ENCODE measurements around the gene ILF2. TPM values are rescaled to one million over a fixed set of nuclear protein-coding genes. Genes with fewer than 3 reads are reported as not detected.

ILF2 gene
- total RNA-seq, 1 donor from 2014 or later = 262 TPM

DNA sequence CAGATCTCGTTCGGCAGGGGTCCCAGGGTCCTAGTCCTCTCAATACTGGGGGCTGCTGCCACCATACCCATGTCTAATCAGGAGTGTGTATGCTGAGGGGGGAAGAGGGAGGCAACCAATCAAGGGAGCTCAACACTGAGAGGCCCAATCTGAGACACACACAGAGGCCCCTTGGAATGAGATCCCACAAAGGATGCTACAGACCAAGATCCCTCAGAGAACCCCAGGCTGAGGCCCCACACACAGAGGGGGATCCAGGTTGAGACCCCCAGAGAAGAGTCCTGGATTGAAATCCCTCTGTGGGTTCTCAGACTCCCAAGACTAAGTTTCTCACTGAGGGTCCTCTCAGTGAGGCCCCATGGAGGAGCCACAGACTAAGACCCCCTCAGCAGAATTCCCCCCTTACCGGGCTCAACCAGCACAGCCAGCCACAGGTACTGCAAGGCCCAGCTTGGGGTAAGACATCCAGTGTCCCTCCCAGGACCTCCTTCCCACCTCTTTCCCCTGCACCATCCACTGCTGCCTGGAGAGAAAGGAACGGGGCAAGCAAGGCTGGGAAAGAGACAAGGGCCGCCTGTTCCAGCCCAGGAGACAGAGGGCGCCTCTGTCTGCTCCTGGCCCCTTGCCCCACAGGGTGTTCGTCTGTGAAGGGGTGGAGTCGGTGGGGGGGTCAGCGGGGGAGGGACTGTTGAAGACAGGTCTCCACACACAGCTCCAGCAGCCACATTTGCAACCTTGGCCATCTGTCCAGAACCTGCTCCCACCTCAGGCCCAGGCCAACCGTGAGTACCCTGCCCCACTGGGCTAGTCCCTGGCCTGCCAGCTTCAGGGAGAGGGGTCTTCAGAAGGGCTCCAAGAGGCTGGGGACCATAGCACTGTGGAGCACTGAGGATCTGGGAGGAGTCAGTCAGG, 42.8 kb downstream of the ILF2 start, which contains the start of gene S100A1:
Gene S100A1, plus strand, starts transcription at position 720 of the 912 bp plus-strand sequence. CDS start 2,088 bp downstream, outside the sequence.
- Mint-ChIP-seq H3K36me3 (ENCODE audit: insufficient read depth) (peaks cover 4% of the 10 kb centered on the region), H3K27ac (peak within 1 kb of the TSS; percentile 99), H3K9me3 (ENCODE audit: low read depth) (peaks cover under 1% of the 10 kb centered on the region), H3K27me3 (no peaks in the 10 kb centered on the region), H3K4me1 (ENCODE audit: low read depth) (peaks cover 34% of the 10 kb centered on the region), H3K4me3 (ENCODE audit: low read depth) (peak within 1 kb of the TSS; percentile 92)
- DNase-seq (ENCODE audit: low spot score, unreplicated experiment) = no peak
- TF ChIP-seq, protein P1, sequence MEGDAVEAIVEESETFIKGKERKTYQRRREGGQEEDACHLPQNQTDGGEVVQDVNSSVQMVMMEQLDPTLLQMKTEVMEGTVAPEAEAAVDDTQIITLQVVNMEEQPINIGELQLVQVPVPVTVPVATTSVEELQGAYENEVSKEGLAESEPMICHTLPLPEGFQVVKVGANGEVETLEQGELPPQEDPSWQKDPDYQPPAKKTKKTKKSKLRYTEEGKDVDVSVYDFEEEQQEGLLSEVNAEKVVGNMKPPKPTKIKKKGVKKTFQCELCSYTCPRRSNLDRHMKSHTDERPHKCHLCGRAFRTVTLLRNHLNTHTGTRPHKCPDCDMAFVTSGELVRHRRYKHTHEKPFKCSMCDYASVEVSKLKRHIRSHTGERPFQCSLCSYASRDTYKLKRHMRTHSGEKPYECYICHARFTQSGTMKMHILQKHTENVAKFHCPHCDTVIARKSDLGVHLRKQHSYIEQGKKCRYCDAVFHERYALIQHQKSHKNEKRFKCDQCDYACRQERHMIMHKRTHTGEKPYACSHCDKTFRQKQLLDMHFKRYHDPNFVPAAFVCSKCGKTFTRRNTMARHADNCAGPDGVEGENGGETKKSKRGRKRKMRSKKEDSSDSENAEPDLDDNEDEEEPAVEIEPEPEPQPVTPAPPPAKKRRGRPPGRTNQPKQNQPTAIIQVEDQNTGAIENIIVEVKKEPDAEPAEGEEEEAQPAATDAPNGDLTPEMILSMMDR (IDR thresholded peaks at IDR 0.05; ENCODE audit: unreplicated experiment) = peak; percentile 3

DNA sequence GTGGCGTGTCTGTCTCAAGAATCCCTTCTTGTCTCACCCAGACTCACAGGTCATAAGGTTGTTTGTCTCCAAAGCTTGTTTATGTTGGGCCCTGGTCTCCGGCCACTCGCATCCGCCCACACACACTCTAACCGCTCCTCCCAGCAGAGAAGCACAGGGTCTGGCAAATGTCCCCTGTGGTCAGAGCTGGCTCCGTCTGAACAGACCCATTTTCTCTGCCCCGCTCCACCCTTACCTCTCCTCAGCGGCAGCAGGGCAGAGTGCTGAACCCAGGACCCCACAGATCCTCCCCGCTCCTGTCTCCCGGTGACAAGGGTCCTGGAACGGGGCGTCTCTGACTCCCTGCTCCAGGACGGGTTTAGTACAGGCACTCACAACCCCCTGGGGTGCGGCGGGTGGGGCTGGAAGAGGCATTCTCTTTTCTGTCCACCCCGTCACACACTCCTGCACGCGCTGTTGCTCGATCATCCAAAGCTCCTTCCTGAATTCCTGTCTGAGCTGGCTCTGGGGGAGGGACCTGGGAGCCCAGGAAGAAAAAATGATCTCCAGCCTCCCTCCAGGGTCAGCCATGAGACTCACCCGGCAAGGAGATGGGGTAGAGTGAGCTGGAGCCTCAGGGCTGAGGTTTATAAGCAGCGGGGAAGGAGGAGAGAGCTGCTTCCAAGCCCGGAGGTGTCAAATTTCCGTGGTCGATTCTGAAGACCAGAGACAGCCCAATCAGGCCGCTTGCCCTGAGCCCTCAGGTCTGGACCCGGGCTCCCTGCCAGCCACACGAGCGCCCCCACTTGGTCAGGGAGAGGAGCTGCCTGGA, 43.7 kb downstream of the ILF2 start, which contains the start of gene S100A13:
Gene S100A13, minus strand, starts transcription at position 602 of the 811 bp plus-strand sequence. CDS start 1,033 bp downstream, outside the sequence.
- no peaks in the 10 kb centered on the region for H3K9me3 Mint-ChIP-seq (ENCODE audit: low read depth)
- H3K36me3 Mint-ChIP-seq (ENCODE audit: insufficient read depth) = peaks cover 7% of the 10 kb centered on the region
- peaks cover 34% of the 10 kb centered on the region for H3K4me1 Mint-ChIP-seq (ENCODE audit: low read depth)
- H3K27ac Mint-ChIP-seq = peak within 1 kb of the TSS; percentile 99
- H3K4me3 Mint-ChIP-seq (ENCODE audit: low read depth) = peak within 1 kb of the TSS; percentile 92
- peak; percentile 85 for DNase-seq (ENCODE audit: low spot score, unreplicated experiment)
- no peaks in the 10 kb centered on the region for H3K27me3 Mint-ChIP-seq
- TF ChIP-seq, protein P1 (IDR thresholded peaks at IDR 0.05; ENCODE audit: unreplicated experiment) = peak; percentile 84

DNA sequence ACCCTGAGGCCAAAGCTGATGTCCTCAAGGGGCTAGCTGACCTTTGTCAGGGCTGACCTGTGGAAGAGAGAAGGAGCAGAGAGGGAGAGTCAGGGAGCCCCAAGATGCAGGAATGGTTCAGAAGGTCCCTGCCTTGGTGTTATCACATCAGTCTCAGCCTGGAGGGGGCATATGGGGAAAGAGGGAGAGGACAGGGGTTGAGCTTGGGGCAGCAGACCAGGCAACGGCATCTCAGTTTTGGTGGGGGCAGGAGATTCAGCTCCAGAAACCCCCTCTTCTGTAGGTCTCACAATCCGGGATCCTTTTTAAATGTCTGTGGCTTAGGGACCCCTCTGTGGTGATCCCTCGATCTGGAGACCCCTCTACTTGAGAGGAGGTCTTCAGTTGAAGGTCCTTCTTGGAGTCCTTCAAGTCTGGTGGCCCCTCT, 44.3 kb downstream of the ILF2 start:
- TF ChIP-seq, protein P1 (IDR thresholded peaks at IDR 0.05; ENCODE audit: unreplicated experiment) = no peak
- H3K36me3 Mint-ChIP-seq (ENCODE audit: insufficient read depth) = peaks cover 7% of the 10 kb centered on the region
- H3K4me1 Mint-ChIP-seq (ENCODE audit: low read depth) = peaks cover 32% of the 10 kb centered on the region
- peak overlapping the region; percentile 99 for H3K27ac Mint-ChIP-seq
- no peak for DNase-seq (ENCODE audit: low spot score, unreplicated experiment)
- H3K4me3 Mint-ChIP-seq (ENCODE audit: low read depth) = peak overlapping the region; percentile 92
- H3K9me3 Mint-ChIP-seq (ENCODE audit: low read depth) = no peaks in the 10 kb centered on the region
- no peaks in the 10 kb centered on the region for H3K27me3 Mint-ChIP-seq

DNA sequence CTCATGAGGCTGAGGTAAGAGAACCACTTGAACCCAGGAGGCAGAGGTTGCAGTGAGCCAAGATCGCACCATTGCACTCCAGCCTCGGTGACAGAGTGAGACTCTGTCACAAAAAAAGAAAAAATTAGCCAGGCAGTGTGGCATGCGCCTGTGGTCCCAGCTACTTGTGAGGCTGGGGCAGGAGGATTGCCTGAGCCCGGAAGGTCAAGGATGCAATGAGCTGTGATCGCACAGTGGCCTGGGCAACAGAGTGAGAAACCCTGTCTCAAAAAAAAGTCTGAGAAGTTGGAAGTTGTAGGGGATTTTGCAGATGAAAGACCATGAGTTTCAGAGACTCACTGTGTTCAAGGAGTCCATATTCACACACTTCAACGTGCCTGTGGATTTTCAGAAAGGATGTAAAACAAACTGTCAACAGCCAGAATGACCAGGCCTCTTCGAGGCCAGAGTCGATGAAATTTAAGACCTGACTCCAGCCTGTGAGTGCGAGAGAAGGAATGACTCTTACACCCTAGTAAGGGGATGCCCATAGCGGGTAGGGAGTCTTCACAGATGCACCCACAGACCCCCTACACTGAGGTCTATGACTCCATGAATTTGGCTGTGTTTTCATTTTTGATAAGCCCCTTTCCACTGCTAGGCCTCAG, 45.7 kb downstream of the ILF2 start:
- peaks cover 10% of the 10 kb centered on the region for H3K36me3 Mint-ChIP-seq (ENCODE audit: insufficient read depth)
- TF ChIP-seq, protein P1 (IDR thresholded peaks at IDR 0.05; ENCODE audit: unreplicated experiment) = no peak
- H3K4me3 Mint-ChIP-seq (ENCODE audit: low read depth) = no peak overlapping the region
- no peak for DNase-seq (ENCODE audit: low spot score, unreplicated experiment)
- H3K27ac Mint-ChIP-seq = no peak overlapping the region
- no peaks in the 10 kb centered on the region for H3K27me3 Mint-ChIP-seq
- no peaks in the 10 kb centered on the region for H3K9me3 Mint-ChIP-seq (ENCODE audit: low read depth)
- peaks cover 22% of the 10 kb centered on the region for H3K4me1 Mint-ChIP-seq (ENCODE audit: low read depth)

Data from progenitor cell of endocrine pancreas (in vitro differentiated cells).